Thyroid gland (tissue), 4 donors: ENCODE data around the gene IL10RA. TPM values are rescaled to one million over a fixed set of nuclear protein-coding genes. Genes with fewer than 3 reads are reported as not detected.

ENCODE experiments used
- DNase-seq, 2 donors: peaks; one replicate each; pipeline ENCODE4 v3.0.0-alpha.2; 2019
- H3K27ac ChIP-seq, 3 donors: fragments of 200-600 bp; sonication (generic); 1 replicate in 2 of 3; 2 replicates in 1 of 3; pipeline ENCODE4 v1.5.1; 2016 to 2019; ENCODE audit warnings: mild to moderate bottlenecking in 1 of 3, moderate library complexity in 1 of 3
- H3K27me3 ChIP-seq: fragments of 200-600 bp; sonication (generic); one replicate; pipeline ENCODE4 v1.5.1; 2019
- H3K36me3 ChIP-seq, 2 donors: fragments of 200-600 bp; sonication (generic); one replicate each; pipeline ENCODE4 v1.5.1; 2016 to 2019
- H3K4me1 ChIP-seq, 2 donors: fragments of 200-600 bp; sonication (generic); one replicate each; pipeline ENCODE4 v1.5.1; 2017 to 2019
- H3K4me3 ChIP-seq, 3 donors: fragments of 200-600 bp; sonication (generic); replicated peaks in 1 of 3; 1 replicate in 2 of 3; 2 replicates in 1 of 3; pipeline ENCODE4 v1.5.1; 2016; ENCODE audit warnings: mild to moderate bottlenecking in 1 of 3
- H3K9me3 ChIP-seq: fragments of 200-600 bp; sonication (generic); one replicate; pipeline ENCODE4 v1.5.1; 2017
- POLR2A ChIP-seq, 2 donors: fragments of 450-650 bp; IDR thresholded peaks; one replicate each; pipeline ENCODE4 v1.6.1; 2017; ENCODE audit warnings: antibody characterized with exemption in 2 of 2, mild to moderate bottlenecking in 2 of 2, moderate library complexity in 1 of 2
- WGBS, 2 donors: methylation state at CpG; one replicate each; pipeline ENCODE4 v1.1.5; 2017; 5-methylcytosine and 5-hydroxymethylcytosine counted together
- intact Hi-C: fragments of 100-400 bp; cut with DNase I; formaldehyde crosslinking; loops from one replicate; pipeline ENCODE4 v1.15.1; 2023
- total RNA-seq, 4 donors: library from RNA; depleted of rRNA; stranded (reverse); fragments of >200 nt; gene quantifications; one replicate each; pipeline ENCODE4 v1.2.3, GENCODE V29; 2016
- TF ChIP-seq, protein P1 (sequence below), 6 experiments: fragments of 200-600 bp in 3 of 6; fragments of 450-650 bp in 3 of 6; sonication (generic) in 3 of 6; IDR thresholded peaks; one replicate each; pipeline ENCODE4 v1.5.1; 2016 to 2019; ENCODE audit warnings: antibody characterized with exemption in 6 of 6, mild to moderate bottlenecking in 2 of 6, inconsistent platforms in 1 of 6, moderate library complexity in 1 of 6

Gene IL10RA
- total RNA-seq, 4 donors from 2014 or later = 5.3 to 21.9 (median 10.6) TPM

- 68 to 79% methylated on average over 7 of the region's 7 CpGs for WGBS, 2 donors
- no peaks in the 10 kb centered on the region for H3K36me3 ChIP-seq
- no peaks in the 10 kb centered on the region for H3K27me3 ChIP-seq
- H3K4me1 ChIP-seq = no peaks in the 10 kb centered on the region
- no peak overlapping the region for H3K27ac ChIP-seq
- DNase-seq = no peak
- TF ChIP-seq, protein P1, sequence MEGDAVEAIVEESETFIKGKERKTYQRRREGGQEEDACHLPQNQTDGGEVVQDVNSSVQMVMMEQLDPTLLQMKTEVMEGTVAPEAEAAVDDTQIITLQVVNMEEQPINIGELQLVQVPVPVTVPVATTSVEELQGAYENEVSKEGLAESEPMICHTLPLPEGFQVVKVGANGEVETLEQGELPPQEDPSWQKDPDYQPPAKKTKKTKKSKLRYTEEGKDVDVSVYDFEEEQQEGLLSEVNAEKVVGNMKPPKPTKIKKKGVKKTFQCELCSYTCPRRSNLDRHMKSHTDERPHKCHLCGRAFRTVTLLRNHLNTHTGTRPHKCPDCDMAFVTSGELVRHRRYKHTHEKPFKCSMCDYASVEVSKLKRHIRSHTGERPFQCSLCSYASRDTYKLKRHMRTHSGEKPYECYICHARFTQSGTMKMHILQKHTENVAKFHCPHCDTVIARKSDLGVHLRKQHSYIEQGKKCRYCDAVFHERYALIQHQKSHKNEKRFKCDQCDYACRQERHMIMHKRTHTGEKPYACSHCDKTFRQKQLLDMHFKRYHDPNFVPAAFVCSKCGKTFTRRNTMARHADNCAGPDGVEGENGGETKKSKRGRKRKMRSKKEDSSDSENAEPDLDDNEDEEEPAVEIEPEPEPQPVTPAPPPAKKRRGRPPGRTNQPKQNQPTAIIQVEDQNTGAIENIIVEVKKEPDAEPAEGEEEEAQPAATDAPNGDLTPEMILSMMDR (IDR thresholded peaks at IDR 0.05) = no peak
- TF ChIP-seq POLR2A (IDR thresholded peaks at IDR 0.05) = no peak
- intact Hi-C loops = no loop called here
- H3K9me3 ChIP-seq = no peaks in the 10 kb centered on the region
- no peak overlapping the region for H3K4me3 ChIP-seq
Observed at GRCh38 chr11:118002541-118003423, 16.6 kb downstream of the IL10RA start.

DNA sequence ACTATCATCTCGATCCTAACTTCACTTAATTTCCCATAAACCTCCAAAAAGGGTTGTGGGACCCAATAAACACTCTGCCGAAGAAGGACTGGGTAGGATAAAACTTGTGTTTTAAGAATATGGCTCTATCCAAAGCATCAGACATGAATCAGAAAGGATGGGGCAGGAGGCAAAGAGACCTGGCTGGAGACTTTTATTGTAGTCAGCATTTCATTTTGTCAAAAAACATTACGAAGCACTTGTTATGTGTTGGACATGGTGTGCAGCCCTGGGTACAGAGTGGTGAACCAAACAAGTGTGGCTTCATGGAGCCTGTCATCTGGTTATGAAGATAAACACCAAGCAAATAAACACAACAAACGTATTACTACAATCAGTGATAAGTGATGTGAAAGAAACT lies 17.3 kb downstream of the IL10RA start:
- WGBS, 2 donors = 80 to 94% methylated on average over 4 of the region's 4 CpGs

DNA sequence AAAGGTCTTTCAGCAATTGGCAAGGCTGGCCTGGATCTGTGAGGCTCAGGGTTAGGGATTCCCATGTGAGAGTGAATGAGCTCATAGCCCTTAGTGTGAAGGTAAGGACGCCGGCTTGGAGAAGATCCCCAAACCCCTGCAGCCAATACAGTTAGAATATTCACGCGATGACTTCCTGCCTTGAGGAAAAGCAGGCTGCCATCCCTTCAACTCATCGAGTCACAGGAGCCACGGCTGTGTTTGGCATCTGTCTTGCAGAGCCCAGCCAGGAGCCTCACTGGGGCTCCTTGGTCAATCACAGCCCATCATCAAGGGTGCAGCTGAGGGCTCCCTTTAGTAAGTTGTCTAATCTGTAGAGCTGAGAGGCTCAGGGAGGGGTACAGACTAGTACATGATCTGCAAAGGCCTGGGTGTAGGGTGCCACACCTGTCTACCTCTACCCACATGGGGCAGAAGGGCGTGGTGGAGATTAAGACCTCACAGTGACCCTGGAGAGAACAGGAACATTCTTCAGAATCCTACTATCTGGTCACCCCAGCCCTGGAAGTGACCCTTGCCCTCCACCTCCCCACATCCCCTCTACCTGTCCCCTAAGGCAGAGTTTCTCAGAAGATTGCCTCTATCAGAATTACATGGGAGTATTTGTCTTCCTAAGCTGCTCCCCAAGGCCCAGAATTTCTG lies 18.5 kb downstream of the IL10RA start:
- Histone ChIP-seq H3K27me3 (no peaks in the 10 kb centered on the region), H3K9me3 (no peaks in the 10 kb centered on the region), H3K27ac (no peak overlapping the region), H3K4me3 (no peak overlapping the region), H3K4me1 (no peaks in the 10 kb centered on the region), H3K36me3 (no peaks in the 10 kb centered on the region)
- TF ChIP-seq, protein P1 (IDR thresholded peaks at IDR 0.05) = no peak
- TF ChIP-seq POLR2A (IDR thresholded peaks at IDR 0.05) = no peak
- 89 to 95% methylated on average over 7 of the region's 7 CpGs for WGBS, 2 donors
- no peak for DNase-seq
- intact Hi-C loops = no loop called here

More for the DNA sequence above, 17.3 kb downstream of the IL10RA start:
- intact Hi-C loops = no loop called here
- Histone ChIP-seq H3K27ac (no peak overlapping the region), H3K9me3 (no peaks in the 10 kb centered on the region), H3K27me3 (no peaks in the 10 kb centered on the region), H3K4me3 (no peak overlapping the region), H3K36me3 (no peaks in the 10 kb centered on the region), H3K4me1 (no peaks in the 10 kb centered on the region)
- TF ChIP-seq POLR2A (IDR thresholded peaks at IDR 0.05) = no peak
- TF ChIP-seq, protein P1 (IDR thresholded peaks at IDR 0.05) = no peak
- no peak for DNase-seq

DNA sequence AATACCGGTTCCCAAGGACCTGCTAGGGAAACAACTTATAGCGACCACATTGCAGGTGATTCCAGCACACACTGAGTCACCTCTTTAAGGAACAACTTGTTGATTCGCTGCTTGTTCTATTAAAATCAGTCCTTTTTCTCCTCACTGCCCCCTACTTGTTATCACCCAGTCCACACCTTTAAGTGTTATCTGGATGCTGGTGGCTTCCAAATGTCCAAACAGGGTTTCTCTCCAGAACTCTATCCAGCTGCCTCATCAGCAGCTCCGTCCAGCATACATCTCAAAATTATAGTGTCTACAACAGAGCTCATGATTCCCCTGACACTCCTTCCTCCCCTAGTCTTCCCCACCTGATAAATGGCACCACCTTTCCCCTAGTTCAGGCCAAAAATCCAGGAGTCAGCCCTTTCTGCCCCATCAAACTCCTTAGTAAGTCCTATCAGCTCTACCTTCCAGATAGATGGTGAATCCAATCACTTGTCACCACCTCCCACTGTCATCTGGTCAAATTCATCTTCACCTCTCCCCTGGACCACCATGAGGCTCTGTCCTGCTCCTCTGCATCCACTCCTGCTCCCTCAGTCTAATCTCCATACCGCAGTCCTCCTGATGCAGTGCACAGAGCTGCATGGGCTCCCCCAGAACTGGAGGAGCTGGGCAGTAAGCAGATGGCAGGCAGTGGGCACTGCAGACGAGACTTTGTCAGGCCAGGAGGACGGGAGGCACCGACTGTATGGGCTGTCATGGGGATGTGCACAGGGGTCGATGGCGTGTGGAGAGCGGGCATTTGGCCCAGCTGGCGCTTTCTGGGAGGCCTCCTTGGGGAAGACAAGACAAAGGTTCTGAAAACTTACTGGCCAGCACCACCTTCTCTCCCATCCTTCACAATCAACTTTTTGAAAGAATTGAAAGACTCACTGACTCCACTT lies 19.3 kb downstream of the IL10RA start:
- no peaks in the 10 kb centered on the region for H3K4me1 ChIP-seq
- DNase-seq = no peak
- intact Hi-C loops = no loop called here
- H3K27ac ChIP-seq = no peak overlapping the region
- no peaks in the 10 kb centered on the region for H3K27me3 ChIP-seq
- no peak overlapping the region for H3K4me3 ChIP-seq
- H3K36me3 ChIP-seq = no peaks in the 10 kb centered on the region
- WGBS, 2 donors = 85 to 90% methylated on average over 12 of the region's 12 CpGs
- TF ChIP-seq, protein P1 (IDR thresholded peaks at IDR 0.05) = no peak
- no peak for TF ChIP-seq POLR2A (IDR thresholded peaks at IDR 0.05)
- no peaks in the 10 kb centered on the region for H3K9me3 ChIP-seq
